ENCODE measurements around the gene SOHLH1.

- TF ChIP-seq CTCF (conservative IDR thresholded peaks at IDR 0.05; ENCODE audit: low read depth, low read length) (no peak), EZH2 (IDR thresholded peaks at IDR 0.05; ENCODE audit: low read length, unreplicated experiment) (no peak), EZH2phosphoT487 (IDR thresholded peaks at IDR 0.05; ENCODE audit: borderline replicate concordance, low read length) (no peak)
Observed at GRCh38 chr9:135703726-135704125, 4.4 kb upstream of the SOHLH1 start.
